ENCODE results near the gene MTOR.

Gene MTOR

GRCh38 chr1:11143907-11144306 is 118.4 kb downstream of the MTOR start:
- TF ChIP-seq POLR2AphosphoS5 (IDR thresholded peaks at IDR 0.05; ENCODE audit: low read depth) (no peak), REST (IDR thresholded peaks at IDR 0.05; ENCODE audit: insufficient replicate concordance, low read depth) (no peak), GABPA (IDR thresholded peaks at IDR 0.05; ENCODE audit: low read depth) (no peak), SPI1 (IDR thresholded peaks at IDR 0.05; ENCODE audit: borderline replicate concordance, low read depth) (no peak), CTCF (IDR thresholded peaks at IDR 0.05; ENCODE audit: insufficient read depth, low read length) (no peak)
- Histone ChIP-seq H3K4me3 (replicated peaks; ENCODE audit: insufficient read depth, low read length) (no peak overlapping the region), H3K27me3 (ENCODE audit: insufficient read depth, poor library complexity, severe bottlenecking) (no peaks in the 10 kb centered on the region), H3K27ac (replicated peaks) (no peak overlapping the region)
- DNase-seq (ENCODE audit: low read depth in 1 of 2, low spot score in 1 of 2) = no peak

- no peak for TF ChIP-seq POLR2AphosphoS5 (IDR thresholded peaks at IDR 0.05; ENCODE audit: low read depth)
- TF ChIP-seq SPI1 (IDR thresholded peaks at IDR 0.05; ENCODE audit: borderline replicate concordance, low read depth) = no peak
- no peak for TF ChIP-seq CTCF (IDR thresholded peaks at IDR 0.05; ENCODE audit: insufficient read depth, low read length)
- TF ChIP-seq GABPA (IDR thresholded peaks at IDR 0.05; ENCODE audit: low read depth) = no peak
- TF ChIP-seq REST (IDR thresholded peaks at IDR 0.05; ENCODE audit: insufficient replicate concordance, low read depth) = no peak
- H3K4me3 ChIP-seq (replicated peaks; ENCODE audit: insufficient read depth, low read length) = no peak overlapping the region
These were observed 119.0 kb downstream of the MTOR start for GRCh38 chr1:11143401-11143800.

GRCh38 chr1:11142618-11143391 is 119.5 kb downstream of the MTOR start:
- TF ChIP-seq SPI1 (IDR thresholded peaks at IDR 0.05; ENCODE audit: borderline replicate concordance, low read depth) = no peak
- TF ChIP-seq REST (IDR thresholded peaks at IDR 0.05; ENCODE audit: insufficient replicate concordance, low read depth) = no peak
- TF ChIP-seq CTCF (IDR thresholded peaks at IDR 0.05; ENCODE audit: insufficient read depth, low read length) = no peak
- TF ChIP-seq POLR2AphosphoS5 (IDR thresholded peaks at IDR 0.05; ENCODE audit: low read depth) = no peak
- no peak for TF ChIP-seq GABPA (IDR thresholded peaks at IDR 0.05; ENCODE audit: low read depth)
- no peaks in the 10 kb centered on the region for H3K27me3 ChIP-seq (ENCODE audit: insufficient read depth, poor library complexity, severe bottlenecking)
- no peak overlapping the region for H3K4me3 ChIP-seq (replicated peaks; ENCODE audit: insufficient read depth, low read length)
- H3K27ac ChIP-seq (replicated peaks) = no peak overlapping the region
- DNase-seq (ENCODE audit: low read depth in 1 of 2, low spot score in 1 of 2) = no peak

More at GRCh38 chr1:11143401-11143800, 119.0 kb downstream of the MTOR start:
- Histone ChIP-seq H3K27me3 (ENCODE audit: insufficient read depth, poor library complexity, severe bottlenecking) (no peaks in the 10 kb centered on the region), H3K27ac (replicated peaks) (no peak overlapping the region)
- DNase-seq (ENCODE audit: low read depth in 1 of 2, low spot score in 1 of 2) = no peak
